Measurements from ENCODE around the gene RMRP.

GRCh38 chr9:35700031-35700430 is 42.2 kb upstream of the RMRP start:
- TF ChIP-seq EZH2 (IDR thresholded peaks at IDR 0.05; ENCODE audit: low read depth, unreplicated experiment) = no peak
- TF ChIP-seq CTCF (conservative IDR thresholded peaks at IDR 0.05; ENCODE audit: low read depth in 2 of 2) = no peak
- no peak for TF ChIP-seq POLR2AphosphoS5 (IDR thresholded peaks at IDR 0.05; ENCODE audit: low read depth)
- TF ChIP-seq ZNF331 (CRISPR knock-in tag; IDR thresholded peaks at IDR 0.05; ENCODE audit: low read depth) = no peak
- no peak for TF ChIP-seq EZH2phosphoT487 (IDR thresholded peaks at IDR 0.05; ENCODE audit: unreplicated experiment)
- TF ChIP-seq CREB1 (CRISPR knock-in tag; IDR thresholded peaks at IDR 0.05; ENCODE audit: low read depth) = no peak
- TF ChIP-seq STAT1 (IDR thresholded peaks at IDR 0.05; ENCODE audit: unreplicated experiment) = no peak
- TF ChIP-seq, protein P1, sequence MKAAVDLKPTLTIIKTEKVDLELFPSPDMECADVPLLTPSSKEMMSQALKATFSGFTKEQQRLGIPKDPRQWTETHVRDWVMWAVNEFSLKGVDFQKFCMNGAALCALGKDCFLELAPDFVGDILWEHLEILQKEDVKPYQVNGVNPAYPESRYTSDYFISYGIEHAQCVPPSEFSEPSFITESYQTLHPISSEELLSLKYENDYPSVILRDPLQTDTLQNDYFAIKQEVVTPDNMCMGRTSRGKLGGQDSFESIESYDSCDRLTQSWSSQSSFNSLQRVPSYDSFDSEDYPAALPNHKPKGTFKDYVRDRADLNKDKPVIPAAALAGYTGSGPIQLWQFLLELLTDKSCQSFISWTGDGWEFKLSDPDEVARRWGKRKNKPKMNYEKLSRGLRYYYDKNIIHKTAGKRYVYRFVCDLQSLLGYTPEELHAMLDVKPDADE (IDR thresholded peaks at IDR 0.05) = no peak
- TF ChIP-seq, protein P2, sequence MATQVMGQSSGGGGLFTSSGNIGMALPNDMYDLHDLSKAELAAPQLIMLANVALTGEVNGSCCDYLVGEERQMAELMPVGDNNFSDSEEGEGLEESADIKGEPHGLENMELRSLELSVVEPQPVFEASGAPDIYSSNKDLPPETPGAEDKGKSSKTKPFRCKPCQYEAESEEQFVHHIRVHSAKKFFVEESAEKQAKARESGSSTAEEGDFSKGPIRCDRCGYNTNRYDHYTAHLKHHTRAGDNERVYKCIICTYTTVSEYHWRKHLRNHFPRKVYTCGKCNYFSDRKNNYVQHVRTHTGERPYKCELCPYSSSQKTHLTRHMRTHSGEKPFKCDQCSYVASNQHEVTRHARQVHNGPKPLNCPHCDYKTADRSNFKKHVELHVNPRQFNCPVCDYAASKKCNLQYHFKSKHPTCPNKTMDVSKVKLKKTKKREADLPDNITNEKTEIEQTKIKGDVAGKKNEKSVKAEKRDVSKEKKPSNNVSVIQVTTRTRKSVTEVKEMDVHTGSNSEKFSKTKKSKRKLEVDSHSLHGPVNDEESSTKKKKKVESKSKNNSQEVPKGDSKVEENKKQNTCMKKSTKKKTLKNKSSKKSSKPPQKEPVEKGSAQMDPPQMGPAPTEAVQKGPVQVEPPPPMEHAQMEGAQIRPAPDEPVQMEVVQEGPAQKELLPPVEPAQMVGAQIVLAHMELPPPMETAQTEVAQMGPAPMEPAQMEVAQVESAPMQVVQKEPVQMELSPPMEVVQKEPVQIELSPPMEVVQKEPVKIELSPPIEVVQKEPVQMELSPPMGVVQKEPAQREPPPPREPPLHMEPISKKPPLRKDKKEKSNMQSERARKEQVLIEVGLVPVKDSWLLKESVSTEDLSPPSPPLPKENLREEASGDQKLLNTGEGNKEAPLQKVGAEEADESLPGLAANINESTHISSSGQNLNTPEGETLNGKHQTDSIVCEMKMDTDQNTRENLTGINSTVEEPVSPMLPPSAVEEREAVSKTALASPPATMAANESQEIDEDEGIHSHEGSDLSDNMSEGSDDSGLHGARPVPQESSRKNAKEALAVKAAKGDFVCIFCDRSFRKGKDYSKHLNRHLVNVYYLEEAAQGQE (IDR thresholded peaks at IDR 0.05; ENCODE audit: unreplicated experiment) = no peak
- TF ChIP-seq JUNB (IDR thresholded peaks at IDR 0.05; ENCODE audit: unreplicated experiment) = no peak
- TF ChIP-seq, protein P3, sequence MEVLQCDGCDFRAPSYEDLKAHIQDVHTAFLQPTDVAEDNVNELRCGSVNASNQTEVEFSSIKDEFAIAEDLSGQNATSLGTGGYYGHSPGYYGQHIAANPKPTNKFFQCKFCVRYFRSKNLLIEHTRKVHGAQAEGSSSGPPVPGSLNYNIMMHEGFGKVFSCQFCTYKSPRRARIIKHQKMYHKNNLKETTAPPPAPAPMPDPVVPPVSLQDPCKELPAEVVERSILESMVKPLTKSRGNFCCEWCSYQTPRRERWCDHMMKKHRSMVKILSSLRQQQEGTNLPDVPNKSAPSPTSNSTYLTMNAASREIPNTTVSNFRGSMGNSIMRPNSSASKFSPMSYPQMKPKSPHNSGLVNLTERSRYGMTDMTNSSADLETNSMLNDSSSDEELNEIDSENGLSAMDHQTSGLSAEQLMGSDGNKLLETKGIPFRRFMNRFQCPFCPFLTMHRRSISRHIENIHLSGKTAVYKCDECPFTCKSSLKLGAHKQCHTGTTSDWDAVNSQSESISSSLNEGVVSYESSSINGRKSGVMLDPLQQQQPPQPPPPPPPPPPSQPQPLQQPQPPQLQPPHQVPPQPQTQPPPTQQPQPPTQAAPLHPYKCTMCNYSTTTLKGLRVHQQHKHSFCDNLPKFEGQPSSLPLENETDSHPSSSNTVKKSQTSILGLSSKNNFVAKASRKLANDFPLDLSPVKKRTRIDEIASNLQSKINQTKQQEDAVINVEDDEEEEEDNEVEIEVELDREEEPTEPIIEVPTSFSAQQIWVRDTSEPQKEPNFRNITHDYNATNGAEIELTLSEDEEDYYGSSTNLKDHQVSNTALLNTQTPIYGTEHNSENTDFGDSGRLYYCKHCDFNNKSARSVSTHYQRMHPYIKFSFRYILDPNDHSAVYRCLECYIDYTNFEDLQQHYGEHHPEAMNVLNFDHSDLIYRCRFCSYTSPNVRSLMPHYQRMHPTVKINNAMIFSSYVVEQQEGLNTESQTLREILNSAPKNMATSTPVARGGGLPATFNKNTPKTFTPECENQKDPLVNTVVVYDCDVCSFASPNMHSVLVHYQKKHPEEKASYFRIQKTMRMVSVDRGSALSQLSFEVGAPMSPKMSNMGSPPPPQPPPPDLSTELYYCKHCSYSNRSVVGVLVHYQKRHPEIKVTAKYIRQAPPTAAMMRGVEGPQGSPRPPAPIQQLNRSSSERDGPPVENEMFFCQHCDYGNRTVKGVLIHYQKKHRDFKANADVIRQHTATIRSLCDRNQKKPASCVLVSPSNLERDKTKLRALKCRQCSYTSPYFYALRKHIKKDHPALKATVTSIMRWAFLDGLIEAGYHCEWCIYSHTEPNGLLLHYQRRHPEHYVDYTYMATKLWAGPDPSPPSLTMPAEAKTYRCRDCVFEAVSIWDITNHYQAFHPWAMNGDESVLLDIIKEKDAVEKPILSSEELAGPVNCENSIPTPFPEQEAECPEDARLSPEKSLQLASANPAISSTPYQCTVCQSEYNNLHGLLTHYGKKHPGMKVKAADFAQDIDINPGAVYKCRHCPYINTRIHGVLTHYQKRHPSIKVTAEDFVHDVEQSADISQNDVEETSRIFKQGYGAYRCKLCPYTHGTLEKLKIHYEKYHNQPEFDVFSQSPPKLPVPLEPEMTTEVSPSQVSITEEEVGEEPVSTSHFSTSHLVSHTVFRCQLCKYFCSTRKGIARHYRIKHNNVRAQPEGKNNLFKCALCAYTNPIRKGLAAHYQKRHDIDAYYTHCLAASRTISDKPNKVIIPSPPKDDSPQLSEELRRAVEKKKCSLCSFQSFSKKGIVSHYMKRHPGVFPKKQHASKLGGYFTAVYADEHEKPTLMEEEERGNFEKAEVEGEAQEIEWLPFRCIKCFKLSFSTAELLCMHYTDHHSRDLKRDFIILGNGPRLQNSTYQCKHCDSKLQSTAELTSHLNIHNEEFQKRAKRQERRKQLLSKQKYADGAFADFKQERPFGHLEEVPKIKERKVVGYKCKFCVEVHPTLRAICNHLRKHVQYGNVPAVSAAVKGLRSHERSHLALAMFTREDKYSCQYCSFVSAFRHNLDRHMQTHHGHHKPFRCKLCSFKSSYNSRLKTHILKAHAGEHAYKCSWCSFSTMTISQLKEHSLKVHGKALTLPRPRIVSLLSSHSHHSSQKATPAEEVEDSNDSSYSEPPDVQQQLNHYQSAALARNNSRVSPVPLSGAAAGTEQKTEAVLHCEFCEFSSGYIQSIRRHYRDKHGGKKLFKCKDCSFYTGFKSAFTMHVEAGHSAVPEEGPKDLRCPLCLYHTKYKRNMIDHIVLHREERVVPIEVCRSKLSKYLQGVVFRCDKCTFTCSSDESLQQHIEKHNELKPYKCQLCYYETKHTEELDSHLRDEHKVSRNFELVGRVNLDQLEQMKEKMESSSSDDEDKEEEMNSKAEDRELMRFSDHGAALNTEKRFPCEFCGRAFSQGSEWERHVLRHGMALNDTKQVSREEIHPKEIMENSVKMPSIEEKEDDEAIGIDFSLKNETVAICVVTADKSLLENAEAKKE (CRISPR knock-in tag; IDR thresholded peaks at IDR 0.05) = no peak
- TF ChIP-seq ZNF114 (CRISPR knock-in tag; IDR thresholded peaks at IDR 0.05) = no peak
- no peak for TF ChIP-seq NANOG (IDR thresholded peaks at IDR 0.05; ENCODE audit: borderline replicate concordance)
